Measurements from ENCODE around the gene BIN2. TPM values are rescaled to one million over a fixed set of nuclear protein-coding genes. Genes with fewer than 3 reads are reported as not detected.
A peak's percentile ranks its signal among the peaks of the same experiment; 100 is the strongest.

The BIN2 gene
- not detected in 2 replicates for total RNA-seq (2014; rRNA removed; shearing (Covaris generic))
- not detected in 2 replicates for polyA plus RNA-seq (2016; fragmentation: Nextera tagmentation; extraction: Ambion mirVana)

GRCh38 chr12:51323966-51324895 lies at the start of gene BIN2:
Gene BIN2 (minus strand): TSS chr12:51324174. CDS start chr12:51324102, 72 bp downstream.
- H3K4me3 ChIP-seq, result no peak within 1 kb of the TSS
- H3K4me2 ChIP-seq (ENCODE audit: unreplicated experiment), result no peak within 1 kb of the TSS
- no peaks in the 10 kb centered on the region for H4K20me1 ChIP-seq (ENCODE audit: insufficient read depth)
- H3K9ac ChIP-seq, result no peak within 1 kb of the TSS
- H2AFZ ChIP-seq, result no peak within 1 kb of the TSS
- WGBS, 2 experiments (ENCODE audit: low coverage in 1 of 2, low lambda C conversion rate in 2 of 2, missing lambda C conversion rate in 2 of 2), result 94 to 97% methylated on average over 44 to 58 of the region's 60 CpGs
- no peaks in the 10 kb centered on the region for H3K9me3 ChIP-seq (ENCODE audit: low read depth)
- no peak within 1 kb of the TSS for H3K27ac ChIP-seq
- H3K4me1 ChIP-seq (ENCODE audit: insufficient read depth), result peaks cover 24% of the 10 kb centered on the region
- H3K27me3 ChIP-seq (replicated peaks; ENCODE audit: insufficient read depth), result no peaks in the 10 kb centered on the region
- DNase-seq, result no peak
- TF ChIP-seq EZH2phosphoT487 (IDR thresholded peaks at IDR 0.05; ENCODE audit: insufficient read depth, low read depth), result no peak
- no peak for TF ChIP-seq EZH2 (IDR thresholded peaks at IDR 0.05; ENCODE audit: insufficient read depth, poor library complexity, severe bottlenecking)
- no peaks in the 10 kb centered on the region for H3K9me2 ChIP-seq (ENCODE audit: insufficient read depth)
- no peaks in the 10 kb centered on the region for H3K36me3 ChIP-seq (ENCODE audit: low read depth)
- H3K79me2 ChIP-seq (ENCODE audit: insufficient read depth), result no peaks in the 10 kb centered on the region
- peaks cover 19% of the 10 kb centered on the region for H3F3A ChIP-seq (ENCODE audit: insufficient read depth)
- in situ Hi-C loops (cut with MboI), result no loop called here

- no peak overlapping the region for H3K27ac ChIP-seq
- no peaks in the 10 kb centered on the region for H3K9me2 ChIP-seq (ENCODE audit: insufficient read depth)
- no peak overlapping the region for H3K9ac ChIP-seq
- peaks cover 27% of the 10 kb centered on the region for H3F3A ChIP-seq (ENCODE audit: insufficient read depth)
- no peak overlapping the region for H2AFZ ChIP-seq
- no peaks in the 10 kb centered on the region for H4K20me1 ChIP-seq (ENCODE audit: insufficient read depth)
- no peak for DNase-seq
- no peaks in the 10 kb centered on the region for H3K36me3 ChIP-seq (ENCODE audit: low read depth)
- H3K9me3 ChIP-seq (ENCODE audit: low read depth), result no peaks in the 10 kb centered on the region
- H3K4me1 ChIP-seq (ENCODE audit: insufficient read depth), result peaks cover 29% of the 10 kb centered on the region
- WGBS, 2 experiments (ENCODE audit: low coverage in 1 of 2, low lambda C conversion rate in 2 of 2, missing lambda C conversion rate in 2 of 2), result 98% methylated on average over 3 of the region's 3 CpGs
- no peak for TF ChIP-seq EZH2phosphoT487 (IDR thresholded peaks at IDR 0.05; ENCODE audit: insufficient read depth, low read depth)
- no peak for TF ChIP-seq EZH2 (IDR thresholded peaks at IDR 0.05; ENCODE audit: insufficient read depth, poor library complexity, severe bottlenecking)
- H3K27me3 ChIP-seq (replicated peaks; ENCODE audit: insufficient read depth), result no peaks in the 10 kb centered on the region
- no peaks in the 10 kb centered on the region for H3K79me2 ChIP-seq (ENCODE audit: insufficient read depth)
- in situ Hi-C loops (cut with MboI), result no loop called here
- no peak overlapping the region for H3K4me3 ChIP-seq
- H3K4me2 ChIP-seq (ENCODE audit: unreplicated experiment), result no peak overlapping the region
Measured at GRCh38 chr12:51373187-51373586, 49.2 kb upstream of the BIN2 start.

GRCh38 chr12:51372021-51372420 lies 48.0 kb upstream of the BIN2 start:
- peak overlapping the region; percentile 59 for H2AFZ ChIP-seq
- WGBS, 2 experiments (ENCODE audit: low coverage in 1 of 2, low lambda C conversion rate in 2 of 2, missing lambda C conversion rate in 2 of 2), result 95 to 100% methylated on average over 2 of the region's 2 CpGs

GRCh38 chr12:51371295-51371953 lies 47.5 kb upstream of the BIN2 start:
- peak; percentile 98 for DNase-seq
- Histone ChIP-seq H3K9ac (peak overlapping the region; percentile 54), H3K27ac (peak overlapping the region; percentile 77), H3K79me2 (ENCODE audit: insufficient read depth) (no peaks in the 10 kb centered on the region), H3K4me1 (ENCODE audit: insufficient read depth) (peaks cover 29% of the 10 kb centered on the region), H3K9me2 (ENCODE audit: insufficient read depth) (no peaks in the 10 kb centered on the region), H3K36me3 (ENCODE audit: low read depth) (no peaks in the 10 kb centered on the region), H2AFZ (peak overlapping the region; percentile 59), H3F3A (ENCODE audit: insufficient read depth) (peaks cover 27% of the 10 kb centered on the region), H3K4me2 (ENCODE audit: unreplicated experiment) (peak overlapping the region; percentile 52), H3K4me3 (peak overlapping the region; percentile 18; the same call in 1 of the 2 replicates), H4K20me1 (ENCODE audit: insufficient read depth) (no peaks in the 10 kb centered on the region), H3K9me3 (ENCODE audit: low read depth) (no peaks in the 10 kb centered on the region), H3K27me3 (replicated peaks; ENCODE audit: insufficient read depth) (no peaks in the 10 kb centered on the region)
- TF ChIP-seq EZH2 (IDR thresholded peaks at IDR 0.05; ENCODE audit: insufficient read depth, poor library complexity, severe bottlenecking), result no peak
- 4% methylated on average over 8 of the region's 8 CpGs for WGBS, 2 experiments (ENCODE audit: low coverage in 1 of 2, low lambda C conversion rate in 2 of 2, missing lambda C conversion rate in 2 of 2)
- in situ Hi-C loops (cut with MboI), result no loop called here

More at GRCh38 chr12:51372021-51372420, 48.0 kb upstream of the BIN2 start:
- TF ChIP-seq EZH2 (IDR thresholded peaks at IDR 0.05; ENCODE audit: insufficient read depth, poor library complexity, severe bottlenecking) (no peak), EZH2phosphoT487 (IDR thresholded peaks at IDR 0.05; ENCODE audit: insufficient read depth, low read depth) (no peak)
- peak overlapping the region; percentile 18; the same call in 1 of the 2 replicates for H3K4me3 ChIP-seq
- peak overlapping the region; percentile 52 for H3K4me2 ChIP-seq (ENCODE audit: unreplicated experiment)
- no peaks in the 10 kb centered on the region for H4K20me1 ChIP-seq (ENCODE audit: insufficient read depth)
- peaks cover 27% of the 10 kb centered on the region for H3F3A ChIP-seq (ENCODE audit: insufficient read depth)
- H3K27me3 ChIP-seq (replicated peaks; ENCODE audit: insufficient read depth), result no peaks in the 10 kb centered on the region
- in situ Hi-C loops (cut with MboI), result no loop called here
- peak overlapping the region; percentile 77 for H3K27ac ChIP-seq
- H3K9ac ChIP-seq, result peak overlapping the region; percentile 54
- DNase-seq, result peak; percentile 39
- H3K79me2 ChIP-seq (ENCODE audit: insufficient read depth), result no peaks in the 10 kb centered on the region
- H3K36me3 ChIP-seq (ENCODE audit: low read depth), result no peaks in the 10 kb centered on the region
- H3K9me2 ChIP-seq (ENCODE audit: insufficient read depth), result no peaks in the 10 kb centered on the region
- H3K4me1 ChIP-seq (ENCODE audit: insufficient read depth), result peaks cover 29% of the 10 kb centered on the region
- no peaks in the 10 kb centered on the region for H3K9me3 ChIP-seq (ENCODE audit: low read depth)
